Stimulated activated CD4-positive, alpha-beta T cell treated with anti-CD3 and anti-CD28 coated beads, Interleukin-2, amount 100 ng/mL, for 4 hours (primary cell): ENCODE results near the gene KNSTRN.

ENCODE experiments used
- DNase-seq: peaks from one replicate; pipeline ENCODE4 v3.0.0-alpha.2; 2020; ENCODE audit warnings: low read depth

KNSTRN gene

DNA sequence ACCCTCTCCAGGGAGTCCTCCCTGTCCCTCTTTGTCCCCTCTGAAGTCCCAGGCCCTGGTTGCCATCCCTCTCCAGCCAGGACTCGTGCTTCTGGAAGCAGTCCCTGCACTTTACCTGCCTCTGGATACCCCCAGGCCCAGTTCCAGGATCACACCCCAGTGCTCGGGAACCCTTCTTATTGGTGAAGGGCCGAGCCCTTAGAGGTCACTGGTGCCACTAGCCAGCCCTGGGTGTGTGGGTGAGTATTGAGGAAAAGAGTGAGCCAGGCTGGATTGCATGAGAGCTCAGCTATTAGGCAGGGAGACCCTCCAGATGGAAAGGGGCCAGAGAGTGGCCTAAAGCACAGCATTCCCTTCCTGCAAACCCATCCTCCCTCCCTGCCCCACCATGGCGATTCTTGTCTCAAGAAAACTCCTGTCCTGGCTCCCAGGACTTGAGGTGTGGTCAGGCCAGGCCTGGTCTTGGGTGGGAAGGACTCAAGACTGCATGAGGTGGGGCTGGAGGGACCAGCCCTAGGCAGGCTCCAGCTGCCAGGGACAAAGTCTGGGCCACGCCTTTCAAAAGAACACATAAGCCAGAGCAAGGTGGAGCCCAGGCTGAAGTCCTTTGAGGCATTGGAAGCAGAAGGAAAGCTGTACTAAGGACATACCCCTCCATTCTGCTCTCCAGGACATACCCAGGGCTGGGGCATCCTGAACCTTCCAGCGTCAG lies 36.5 kb upstream of the KNSTRN start:
- DNase-seq: no peak

DNA sequence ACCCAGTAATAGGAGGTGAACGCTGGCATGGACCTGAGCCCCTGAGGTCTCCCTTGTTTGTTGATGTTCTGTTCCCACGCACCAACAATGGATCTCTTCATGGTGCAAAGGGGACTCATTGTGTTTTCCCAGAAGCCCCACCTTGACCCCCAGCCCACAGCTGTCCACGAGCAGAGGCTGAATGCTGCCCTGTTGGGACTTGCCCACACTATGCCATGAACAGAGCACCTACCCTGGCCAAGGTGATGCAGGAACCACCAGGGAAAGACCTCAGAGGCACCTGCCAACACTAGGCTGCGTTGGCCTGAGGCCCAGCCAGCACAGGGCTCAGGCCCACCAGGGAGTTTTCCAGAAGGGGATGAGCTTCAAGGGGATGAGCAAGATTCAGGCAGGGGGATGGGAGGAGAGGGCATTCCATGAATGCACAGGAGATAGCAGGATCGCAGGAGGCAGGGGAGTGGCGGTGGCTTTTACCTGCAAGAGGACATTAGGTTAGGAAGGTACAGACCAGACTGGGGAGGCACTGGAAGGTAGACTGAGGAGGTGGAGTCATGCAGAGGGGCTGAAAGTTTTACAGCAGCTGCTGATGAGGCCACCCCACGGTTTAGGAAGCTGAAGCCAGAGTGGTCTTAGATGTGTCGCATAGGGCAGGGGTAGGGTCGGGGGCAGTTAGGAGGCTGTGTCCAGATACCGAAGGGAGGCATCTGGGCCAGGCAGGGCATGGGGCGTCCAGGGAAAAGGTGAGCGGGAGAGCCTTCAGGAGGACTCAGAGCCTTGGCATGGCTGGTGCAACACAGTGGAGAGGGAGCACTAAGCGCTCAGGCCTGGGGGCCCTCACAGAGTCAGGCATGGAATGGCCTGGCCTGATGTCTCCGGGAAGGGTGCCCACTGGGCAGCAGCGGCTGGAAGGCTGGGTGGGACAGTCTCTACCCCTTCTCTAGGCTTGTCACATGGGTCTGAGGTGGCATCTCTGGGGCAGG lies 35.7 kb upstream of the KNSTRN start:
- no peak for DNase-seq

DNA sequence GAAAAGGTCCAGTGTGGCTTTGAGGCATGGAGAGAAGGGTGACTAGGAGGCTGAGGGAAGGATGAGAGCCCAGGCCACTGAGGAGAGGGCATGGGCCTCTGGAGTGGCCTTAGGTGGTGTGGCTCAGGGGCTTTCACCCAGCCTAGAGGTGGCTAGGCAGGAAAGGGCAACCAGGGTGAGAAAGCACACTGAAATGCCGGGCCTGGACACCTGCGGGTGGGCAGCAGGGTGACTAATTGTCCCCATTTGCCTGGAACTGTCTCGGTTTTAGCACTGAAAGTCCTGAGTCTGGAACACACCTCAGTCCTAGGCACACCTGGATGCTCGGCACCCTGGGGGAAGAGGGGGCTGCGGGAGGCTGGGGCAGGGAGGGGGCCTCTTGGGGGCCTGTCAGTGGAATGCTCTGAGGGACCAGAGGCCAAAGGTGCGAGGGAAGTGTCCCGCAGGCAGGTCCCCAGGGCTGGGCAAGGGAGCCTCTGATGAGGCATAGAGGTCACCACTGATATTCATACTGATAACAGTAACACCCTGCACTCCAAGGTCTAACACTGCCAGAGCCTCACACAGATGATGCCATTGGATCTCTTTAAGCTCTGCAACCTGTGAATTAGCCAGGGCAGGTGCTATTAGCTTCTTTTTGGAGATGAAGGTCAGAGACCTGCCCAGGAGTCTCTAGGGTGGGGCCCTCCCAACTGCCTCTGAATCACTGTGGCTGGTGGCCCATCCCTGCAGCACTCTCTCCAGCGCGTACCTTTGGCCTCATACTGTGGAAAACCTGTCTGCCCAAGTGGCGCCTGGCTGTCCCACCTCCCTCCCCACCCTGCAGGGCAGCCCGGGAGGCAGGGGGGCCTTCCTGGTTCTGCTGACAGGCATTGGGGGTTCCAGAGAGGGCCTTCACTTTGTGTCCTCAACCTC lies 34.7 kb upstream of the KNSTRN start:
- no peak for DNase-seq

DNA sequence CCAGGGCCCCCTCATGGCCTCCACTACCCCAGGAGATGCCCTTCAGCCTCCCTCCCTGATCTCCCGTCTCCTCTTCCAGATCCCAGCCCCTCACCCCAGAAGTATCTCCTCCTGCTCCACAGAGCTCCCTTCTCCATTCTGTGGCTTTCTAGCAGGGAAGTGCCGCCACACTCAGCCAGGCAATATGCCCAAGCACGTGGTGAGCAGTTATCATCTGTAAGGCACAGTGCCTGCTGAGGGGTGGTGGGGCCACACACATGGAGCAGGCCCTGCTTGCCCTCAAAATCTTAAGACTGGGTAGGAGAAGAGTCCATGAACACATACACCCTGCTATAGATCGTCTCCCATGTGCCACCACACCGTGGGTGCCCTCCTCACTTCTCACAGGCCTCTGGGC lies 34.0 kb upstream of the KNSTRN start:
- DNase-seq: no peak

DNA sequence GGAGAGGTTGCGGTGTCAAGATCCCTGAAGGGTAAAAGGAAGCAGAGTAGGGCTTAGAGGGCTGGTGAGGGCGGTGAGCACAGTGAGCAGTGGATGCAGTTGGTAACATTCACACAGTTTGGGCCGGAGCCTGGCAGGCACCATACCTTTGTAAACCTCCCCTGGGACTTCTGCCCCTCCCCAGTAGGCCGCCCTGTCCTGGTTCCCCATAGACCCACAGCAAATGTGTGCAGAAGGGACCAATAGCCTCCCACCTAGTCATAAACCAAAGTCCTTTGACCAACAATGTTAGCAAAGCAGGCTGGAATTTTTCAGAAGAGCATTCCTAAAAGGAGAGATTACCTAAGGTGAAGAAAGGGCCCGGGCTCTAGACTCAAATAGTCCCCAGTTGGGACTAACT lies 33.4 kb upstream of the KNSTRN start:
- no peak for DNase-seq

DNA sequence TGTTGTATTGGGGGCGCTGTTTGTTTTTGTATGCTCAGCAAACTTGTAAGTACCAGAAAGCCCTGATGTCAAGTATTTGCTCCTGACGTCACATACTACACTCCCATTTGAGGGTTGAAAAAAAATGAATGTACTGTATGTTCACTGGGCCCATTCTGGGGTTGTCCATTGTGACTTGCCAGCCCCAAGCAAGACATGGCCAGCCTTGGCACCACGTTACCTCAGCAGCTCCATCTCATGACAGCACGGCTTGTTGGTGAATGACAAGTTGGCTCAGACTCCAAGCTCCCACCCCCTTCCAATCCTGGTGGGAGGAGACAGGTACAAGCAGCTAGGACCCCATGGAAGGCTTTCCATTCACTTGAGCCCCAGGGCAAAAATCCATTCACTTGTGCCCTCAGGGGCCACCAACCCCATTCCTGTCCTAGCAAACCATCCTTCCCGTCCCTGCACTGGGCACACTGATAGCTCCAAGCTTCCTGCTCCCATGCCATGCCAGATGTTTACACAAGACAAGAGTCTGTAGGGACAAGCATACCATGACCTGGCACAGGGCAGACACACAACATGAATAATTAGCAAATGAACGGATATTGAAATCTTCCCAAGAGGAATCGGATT lies 30.1 kb upstream of the KNSTRN start:
- no peak for DNase-seq

DNA sequence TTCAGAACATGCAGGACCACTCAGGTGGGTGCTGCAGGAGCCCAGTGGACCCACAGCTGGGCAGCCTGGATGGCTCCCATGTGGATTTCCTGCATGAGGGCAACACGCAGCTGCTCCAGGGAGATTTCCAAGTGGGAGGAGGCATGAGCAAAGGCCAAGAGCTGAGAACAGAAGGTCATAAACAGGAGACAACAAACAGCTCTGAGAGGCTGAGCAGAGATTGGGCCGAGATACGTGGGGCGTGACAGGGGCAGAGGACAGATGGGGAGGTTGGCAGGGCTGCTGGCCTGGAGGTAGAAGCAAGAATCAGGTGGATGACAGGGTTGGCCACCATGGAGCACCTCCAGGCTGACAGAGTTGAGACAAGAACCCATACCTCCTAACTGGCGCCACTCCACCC lies 28.8 kb upstream of the KNSTRN start:
- DNase-seq: no peak

DNA sequence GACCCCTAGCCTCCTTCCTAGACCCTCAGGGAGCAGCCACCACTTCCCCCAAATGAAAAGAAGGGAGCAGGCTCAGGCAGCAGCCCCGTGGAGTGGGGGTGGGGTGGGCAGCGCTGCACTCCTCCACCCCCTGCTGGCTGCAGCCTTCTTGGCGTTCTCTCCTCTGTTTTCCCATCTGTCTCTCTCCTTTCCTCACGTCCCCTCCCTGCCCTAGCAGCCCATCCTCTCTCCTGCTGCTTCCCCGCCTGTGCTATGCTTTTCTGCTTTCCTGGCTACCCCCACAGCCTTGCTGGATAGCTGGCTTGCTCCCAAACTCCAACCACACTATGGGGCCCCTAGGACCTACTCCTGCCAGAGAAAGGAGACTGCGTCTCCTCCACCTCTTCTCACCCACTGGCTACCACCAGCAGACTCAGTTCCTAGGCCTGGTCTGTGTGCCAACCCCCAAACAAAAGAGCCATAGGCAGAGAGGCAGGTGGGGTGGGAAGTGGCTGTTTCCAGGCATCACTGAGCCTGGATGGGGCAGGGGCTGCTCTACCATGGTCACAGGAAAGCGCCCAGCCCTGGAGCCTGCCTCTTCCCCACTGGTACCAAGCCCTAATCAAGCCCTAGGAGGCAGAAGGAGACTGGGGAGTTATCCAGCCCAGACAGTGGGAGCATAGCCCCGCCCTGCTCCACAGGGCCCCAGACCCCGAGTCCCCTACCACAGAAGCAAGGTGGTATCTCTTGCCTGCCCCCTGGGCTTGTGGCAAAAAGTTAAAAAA lies 27.9 kb upstream of the KNSTRN start:
- DNase-seq: no peak

DNA sequence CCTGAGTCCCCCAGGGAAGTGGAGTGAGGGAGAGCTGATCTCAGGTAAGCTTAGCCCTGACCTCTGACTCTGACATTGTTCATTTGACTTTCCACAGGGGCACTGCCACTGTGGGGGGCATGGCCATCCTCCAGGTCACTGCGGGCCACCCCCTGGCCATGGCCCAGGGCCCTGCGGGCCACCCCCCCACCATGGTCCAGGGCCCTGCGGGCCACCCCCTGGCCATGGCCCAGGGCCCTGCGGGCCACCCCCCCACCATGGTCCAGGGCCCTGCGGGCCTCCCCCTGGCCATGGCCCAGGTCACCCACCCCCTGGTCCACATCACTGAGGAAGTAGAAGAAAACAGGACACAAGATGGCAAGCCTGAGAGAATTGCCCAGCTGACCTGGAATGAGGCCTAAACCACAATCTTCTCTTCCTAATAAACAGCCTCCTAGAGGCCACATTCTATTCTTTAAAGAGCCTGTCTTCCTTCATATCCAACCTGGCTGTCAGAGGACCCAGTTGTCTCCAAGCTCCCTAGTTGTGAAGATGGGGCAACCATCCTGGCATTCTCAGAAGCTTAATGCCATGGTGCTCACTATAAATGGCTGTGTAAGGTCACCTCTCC lies 26.4 kb upstream of the KNSTRN start:
- DNase-seq: no peak

DNA sequence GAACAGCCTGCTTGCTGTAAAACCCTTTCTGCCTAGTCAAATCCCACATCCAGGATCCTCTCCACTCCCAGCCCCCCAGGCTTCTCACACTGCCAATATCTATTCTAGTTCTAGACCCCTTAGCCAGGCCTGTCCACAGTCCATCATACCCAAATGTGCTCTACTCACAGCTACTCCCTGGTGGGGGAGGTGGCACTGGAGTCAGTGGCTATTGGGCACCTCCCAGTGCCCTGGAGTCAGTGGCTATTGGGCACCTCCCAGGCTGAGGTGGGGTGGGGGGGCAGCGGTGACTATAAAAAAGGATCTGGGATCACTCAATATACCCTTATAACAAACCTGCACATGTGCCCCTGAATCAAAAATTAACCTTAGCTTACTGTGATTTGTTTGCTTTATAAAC lies 25.3 kb upstream of the KNSTRN start:
- DNase-seq: no peak

DNA sequence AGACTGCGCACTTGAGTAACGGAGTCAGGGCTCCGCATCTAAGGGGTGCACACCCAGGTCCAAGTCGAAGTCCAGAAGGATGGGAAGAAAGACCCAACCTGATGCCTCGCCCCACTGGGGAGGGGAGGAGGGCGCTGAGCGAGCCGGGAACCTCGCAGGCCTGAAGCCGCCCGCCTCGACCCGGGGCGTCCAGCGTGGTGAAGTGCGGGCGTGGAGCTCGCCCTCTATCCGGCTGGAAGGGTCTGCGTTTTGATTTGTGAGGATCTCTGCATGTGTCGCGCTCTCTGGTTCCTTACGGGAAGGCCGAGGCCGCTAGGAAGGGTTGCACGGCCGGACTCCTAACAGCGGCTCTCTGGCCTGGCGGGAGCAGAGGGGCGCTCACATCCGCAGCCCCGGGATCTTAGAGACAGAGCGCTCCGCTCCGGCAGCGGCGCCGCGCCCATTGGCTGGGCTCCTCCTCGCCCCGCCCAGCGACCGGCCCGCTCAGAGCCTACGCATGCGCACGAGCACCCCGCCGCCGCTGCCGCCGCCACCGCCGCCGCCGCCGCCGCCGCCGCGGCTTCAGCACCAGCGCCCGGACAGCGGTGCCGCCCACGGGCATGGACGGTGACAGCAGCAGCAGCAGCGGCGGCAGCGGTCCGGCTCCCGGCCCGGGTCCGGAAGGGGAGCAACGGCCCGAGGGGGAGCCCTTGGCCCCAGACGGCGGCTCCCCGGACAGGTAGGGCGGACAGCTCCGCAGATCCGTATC lies 24.6 kb upstream of the KNSTRN start, which contains the start of gene DISP2:
TSS of gene DISP2 (plus strand) at position 497 of the 748 bp plus-strand sequence. CDS start at position 600, 103 bp downstream.
- peak; percentile 82 for DNase-seq

DNA sequence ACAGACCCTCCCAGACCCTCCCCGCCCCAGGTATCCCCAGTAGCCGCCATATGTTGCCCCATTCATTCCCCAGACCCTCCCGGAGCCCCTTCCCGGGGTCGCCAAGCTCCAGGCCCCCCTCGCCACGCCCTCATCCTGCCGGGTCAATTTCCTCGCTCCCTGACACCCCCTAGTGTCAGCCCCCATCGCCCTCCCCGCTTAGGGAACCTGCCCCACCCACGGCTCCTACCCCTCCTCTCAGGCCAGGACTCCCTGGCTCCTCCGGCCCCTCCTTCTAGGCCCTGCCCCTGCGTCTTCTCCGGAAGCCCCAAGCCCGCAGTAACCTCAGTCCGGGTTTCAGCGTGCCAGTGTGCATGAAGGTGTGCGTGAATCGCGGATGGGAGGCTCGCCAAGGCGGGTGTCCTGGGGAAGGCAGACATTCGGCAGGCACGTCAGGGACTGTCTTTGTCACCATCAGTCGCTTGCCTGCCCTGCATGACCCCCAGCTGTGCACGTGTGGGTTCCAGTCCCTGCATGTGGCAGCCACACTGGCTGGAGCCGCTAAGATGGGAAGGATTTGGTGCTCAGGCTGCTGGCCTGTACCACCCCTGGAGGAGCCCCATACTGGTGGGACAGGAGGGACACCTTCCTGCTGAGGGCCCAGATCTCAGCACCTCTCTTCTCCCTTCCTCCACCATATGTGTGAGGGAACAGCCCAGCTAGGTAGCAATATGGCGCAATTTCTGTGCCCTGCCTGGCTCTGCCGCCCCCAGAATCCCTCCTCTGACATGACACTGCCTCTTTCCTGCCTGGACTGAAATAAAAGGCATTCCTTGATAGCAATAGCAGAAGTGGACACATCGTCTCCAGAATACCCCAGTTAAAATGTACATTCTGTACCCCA lies 23.8 kb upstream of the KNSTRN start:
- DNase-seq: peak; percentile 20

DNA sequence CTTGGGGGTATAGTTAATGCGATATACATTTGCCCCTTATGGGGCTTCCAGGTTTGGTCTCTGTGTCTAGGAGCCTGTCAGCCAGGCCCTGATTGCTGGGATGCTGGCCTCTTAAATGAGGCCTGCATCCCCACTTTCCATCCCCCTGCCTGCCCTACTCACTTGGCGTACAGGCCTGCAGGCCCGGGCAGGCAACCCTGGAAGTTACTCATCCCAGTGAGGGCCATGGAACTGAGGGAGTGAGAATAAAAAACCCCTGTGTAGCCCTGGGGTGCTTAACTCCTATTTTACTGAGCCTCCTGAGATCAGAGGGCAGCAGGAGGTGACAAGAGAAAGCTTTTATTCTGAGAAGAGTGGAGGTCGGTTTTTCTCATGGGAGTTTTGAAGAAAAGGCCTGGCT lies 22.5 kb upstream of the KNSTRN start:
- DNase-seq: no peak

DNA sequence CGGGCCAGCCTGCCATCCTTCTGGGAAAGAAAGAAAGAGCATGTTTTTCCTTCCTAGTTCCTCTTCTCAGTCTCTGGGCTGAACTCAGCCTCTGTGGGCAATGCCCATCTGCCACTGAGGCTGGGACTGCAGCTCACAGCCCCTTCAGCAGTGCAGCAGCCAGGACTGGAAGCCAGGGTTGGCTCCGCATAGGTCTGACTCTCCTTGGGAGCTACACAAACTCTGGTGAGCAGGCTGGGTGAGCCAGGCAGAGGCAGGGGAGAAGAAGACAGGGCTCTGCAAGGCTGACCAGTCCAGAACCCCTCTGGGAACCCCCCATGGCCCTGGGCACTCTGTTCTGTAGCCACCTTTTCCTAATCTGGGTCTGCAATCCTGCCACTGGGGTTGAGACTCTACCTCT lies 20.9 kb upstream of the KNSTRN start:
- DNase-seq: no peak

DNA sequence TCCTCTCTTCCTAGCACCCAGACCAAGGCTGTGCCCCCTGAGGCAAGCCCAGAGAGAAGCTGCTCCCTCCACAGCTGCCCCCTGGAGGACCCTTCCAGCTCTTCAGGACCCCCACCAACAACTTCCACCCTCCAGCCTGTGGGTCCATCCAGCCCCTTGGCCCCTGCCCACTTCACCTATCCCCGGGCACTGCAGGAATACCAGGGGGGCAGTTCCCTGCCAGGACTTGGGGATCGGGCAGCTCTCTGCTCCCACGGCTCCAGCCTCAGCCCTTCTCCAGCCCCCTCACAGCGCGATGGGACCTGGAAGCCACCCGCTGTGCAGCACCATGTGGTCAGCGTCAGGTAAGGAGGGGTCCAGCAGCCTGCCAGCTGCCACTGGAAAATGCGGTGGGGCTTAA lies 18.9 kb upstream of the KNSTRN start:
- no peak for DNase-seq

DNA sequence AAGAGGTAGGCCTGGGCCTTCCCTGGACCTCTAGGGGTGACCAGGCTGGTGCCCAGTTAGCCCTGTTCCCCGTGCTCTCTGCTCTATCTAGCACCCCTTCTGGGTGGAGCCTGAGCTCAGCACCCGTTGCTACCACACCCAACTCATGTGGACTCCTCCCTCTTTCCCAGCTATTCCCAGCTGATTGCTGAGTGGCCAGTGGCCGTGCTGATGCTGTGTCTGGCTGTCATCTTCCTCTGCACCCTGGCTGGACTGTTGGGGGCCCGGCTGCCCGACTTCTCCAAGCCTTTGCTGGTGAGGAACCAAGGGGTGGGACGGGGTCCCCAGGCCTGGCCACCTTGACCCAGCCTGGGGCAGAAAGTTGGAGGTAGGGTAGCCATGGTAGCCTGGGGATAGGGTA lies 18.3 kb upstream of the KNSTRN start:
- no peak for DNase-seq

DNA sequence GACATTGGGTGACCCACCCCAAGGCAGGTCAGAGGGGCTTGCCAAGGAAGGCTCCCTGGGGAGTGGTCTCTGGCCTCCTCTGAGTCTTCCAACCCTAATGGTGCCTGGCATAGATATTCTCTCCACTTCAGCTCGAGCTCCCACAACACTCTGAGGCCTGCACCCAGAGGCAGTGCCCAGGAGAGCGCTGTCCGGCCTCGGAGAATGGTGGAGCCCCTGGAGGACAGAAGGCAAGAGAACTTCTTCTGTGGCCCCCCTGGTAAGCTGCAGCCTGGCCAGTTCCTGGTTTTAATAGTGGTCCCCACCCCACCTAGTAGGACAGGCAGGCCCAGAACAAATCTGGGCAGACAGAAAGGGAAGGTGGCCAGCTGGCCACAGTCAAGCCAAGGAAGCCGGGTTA lies 17.5 kb upstream of the KNSTRN start:
- no peak for DNase-seq

DNA sequence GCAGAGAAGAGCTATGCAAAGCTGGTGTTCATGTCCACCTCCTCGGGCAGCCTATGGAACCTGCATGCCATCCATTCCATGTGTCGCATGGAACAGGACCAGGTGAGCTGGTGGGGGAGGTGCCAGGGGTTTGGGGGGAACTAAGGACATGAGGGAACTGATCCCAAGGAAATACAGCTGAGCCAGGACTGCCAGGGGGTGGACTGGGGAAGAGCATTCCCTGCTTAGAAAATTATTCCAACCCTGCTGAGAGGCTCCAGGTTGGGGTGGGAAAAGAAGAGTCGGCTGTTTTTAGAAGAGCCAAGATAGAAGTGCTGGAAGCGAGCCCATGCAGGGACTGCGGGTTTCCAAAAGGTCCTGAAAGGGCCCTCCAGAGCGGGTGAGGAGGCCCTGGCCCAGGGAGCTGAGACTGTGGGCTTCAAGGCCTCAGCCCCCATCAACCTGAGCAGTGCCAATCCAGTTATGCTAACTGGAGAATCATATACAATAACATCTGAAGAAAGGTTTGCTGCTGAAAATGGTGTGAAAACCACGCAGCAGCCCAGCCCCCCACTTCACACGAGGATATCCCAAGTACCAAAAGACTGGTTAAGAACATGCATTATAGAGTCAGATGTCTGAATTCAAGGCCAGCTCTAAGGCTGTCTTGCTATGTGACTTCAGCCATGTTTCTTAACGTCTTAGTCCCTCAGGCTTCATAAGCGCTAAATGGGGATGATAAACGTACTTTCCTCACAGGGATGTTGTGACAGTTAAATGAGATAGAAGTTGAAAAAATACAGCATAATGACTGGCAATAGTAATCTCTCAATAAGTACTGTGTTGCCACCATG lies 16.7 kb upstream of the KNSTRN start:
- DNase-seq: no peak
